ENCODE data around the gene IL10RB. TPM values are rescaled to one million over a fixed set of nuclear protein-coding genes. Genes with fewer than 3 reads are reported as not detected.

IL10RB gene
- total RNA-seq, 4 donors from 2014 or later: 17.5 to 27.3 (median 21.3) TPM

DNA sequence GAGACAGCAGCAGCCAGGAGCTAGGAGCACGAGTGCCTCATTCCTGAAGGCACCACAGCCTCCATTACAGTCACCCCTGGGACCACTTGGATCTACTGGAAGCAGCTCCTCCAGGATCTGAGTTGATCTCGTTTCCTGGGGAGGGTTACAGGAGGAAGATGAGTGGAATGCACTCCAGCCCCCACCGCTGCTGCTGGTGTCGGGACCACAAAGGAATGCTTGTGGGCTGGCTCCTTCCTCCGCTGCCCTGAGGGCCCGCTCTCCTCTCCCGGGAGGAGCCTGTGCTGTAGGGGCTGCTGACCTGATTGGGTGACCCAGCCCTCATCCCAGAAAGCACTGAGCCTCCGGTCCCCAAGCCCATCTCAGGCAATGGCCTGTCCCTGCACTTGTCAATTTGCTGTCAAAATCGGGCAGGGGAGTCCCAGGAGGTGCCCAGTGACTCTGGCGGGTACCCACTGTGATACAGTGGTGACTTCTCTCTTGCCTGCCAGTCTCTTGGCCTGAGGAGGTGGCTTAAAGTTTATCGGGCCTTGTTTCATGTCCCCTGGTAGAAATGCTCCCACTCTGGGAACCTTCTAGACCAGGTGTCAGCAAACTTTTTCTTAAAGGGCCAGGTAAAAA lies 23.1 kb downstream of the IL10RB start:
- Histone ChIP-seq H3K27ac (peak overlapping the region in 3 of 4 donors; percentile 12 to 54 (median 52)), H3K9me3 (no peaks in the 10 kb centered on the region), H3K4me1 (peaks cover 0 to 46% (median 15%) of the 10 kb centered on the region in 4 donors), H3K27me3 (no peaks in the 10 kb centered on the region), H3K4me3 (no peak overlapping the region), H3K36me3 (peaks cover 0 to 68% (median 7%) of the 10 kb centered on the region in 3 donors)
- DNase-seq (ENCODE audit: low spot score in 2 of 2): no peak
- WGBS, 2 donors: 41 to 49% methylated on average over 9 to 11 of the region's 11 CpGs
- TF ChIP-seq EP300 (IDR thresholded peaks at IDR 0.05): no peak
- TF ChIP-seq CTCF (IDR thresholded peaks at IDR 0.05): no peak
- TF ChIP-seq POLR2A (IDR thresholded peaks at IDR 0.05): no peak

GRCh38 chr21:33290441-33290840 lies 24.3 kb downstream of the IL10RB start:
- no peaks in the 10 kb centered on the region for H3K9me3 ChIP-seq
- TF ChIP-seq CTCF (IDR thresholded peaks at IDR 0.05) (no peak), POLR2A (IDR thresholded peaks at IDR 0.05) (no peak), EP300 (IDR thresholded peaks at IDR 0.05) (no peak)
- no peak for DNase-seq (ENCODE audit: low spot score in 2 of 2)
- no peak overlapping the region for H3K27ac ChIP-seq
- H3K4me1 ChIP-seq: peaks cover 0 to 41% (median 15%) of the 10 kb centered on the region in 4 donors
- H3K4me3 ChIP-seq: no peak overlapping the region
- H3K27me3 ChIP-seq: no peaks in the 10 kb centered on the region
- 83 to 92% methylated on average over 11 of the region's 11 CpGs for WGBS, 2 donors
- H3K36me3 ChIP-seq: peaks cover 0 to 67% (median 7%) of the 10 kb centered on the region in 3 donors

GRCh38 chr21:33291686-33292085 lies 25.5 kb downstream of the IL10RB start:
- no peak overlapping the region for H3K27ac ChIP-seq
- WGBS, 2 donors: 94 to 98% methylated on average over 7 to 8 of the region's 9 CpGs
- no peak overlapping the region for H3K4me3 ChIP-seq
- H3K9me3 ChIP-seq: no peaks in the 10 kb centered on the region
- no peak for TF ChIP-seq CTCF (IDR thresholded peaks at IDR 0.05)
- no peak for TF ChIP-seq EP300 (IDR thresholded peaks at IDR 0.05)
- TF ChIP-seq POLR2A (IDR thresholded peaks at IDR 0.05): no peak
- no peaks in the 10 kb centered on the region for H3K27me3 ChIP-seq
- H3K4me1 ChIP-seq: peaks cover 0 to 29% (median 9%) of the 10 kb centered on the region in 4 donors
- H3K36me3 ChIP-seq: peaks cover 2 to 68% (median 7%) of the 10 kb centered on the region in 3 donors
- DNase-seq (ENCODE audit: low spot score in 2 of 2): no peak

DNA sequence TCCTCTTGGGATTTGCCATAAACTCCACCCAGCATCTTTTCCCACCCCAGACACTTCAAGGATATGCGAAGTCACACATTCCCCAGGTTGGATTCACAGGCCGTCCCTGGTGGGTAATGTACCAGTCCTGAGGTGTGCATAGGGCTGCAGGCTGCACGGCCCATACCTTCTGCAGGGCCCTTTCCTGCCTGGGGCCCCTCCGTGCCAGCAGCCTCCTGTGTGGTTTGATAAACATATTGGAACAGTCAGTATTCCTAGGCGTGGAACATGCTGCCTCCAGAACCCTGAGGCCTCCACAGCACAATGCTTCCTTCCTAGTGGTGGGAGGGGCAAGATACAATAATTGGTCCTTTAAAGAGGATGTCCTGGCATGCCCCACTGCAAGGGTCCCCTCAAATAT lies 26.6 kb downstream of the IL10RB start:
- H3K27me3 ChIP-seq: no peaks in the 10 kb centered on the region
- H3K4me3 ChIP-seq: no peak overlapping the region
- H3K4me1 ChIP-seq: peaks cover 0 to 19% (median 5%) of the 10 kb centered on the region in 4 donors
- DNase-seq (ENCODE audit: low spot score in 2 of 2): no peak
- H3K9me3 ChIP-seq: no peaks in the 10 kb centered on the region
- WGBS, 2 donors: 69 to 84% methylated on average over 5 of the region's 5 CpGs
- TF ChIP-seq CTCF (IDR thresholded peaks at IDR 0.05) (no peak), EP300 (IDR thresholded peaks at IDR 0.05) (no peak), POLR2A (IDR thresholded peaks at IDR 0.05) (no peak)
- no peak overlapping the region for H3K27ac ChIP-seq
- peaks cover 2 to 78% (median 7%) of the 10 kb centered on the region in 3 donors for H3K36me3 ChIP-seq

- WGBS, 2 donors: 88 to 93% methylated on average over 2 to 7 of the region's 7 CpGs
- peaks cover 2 to 79% (median 7%) of the 10 kb centered on the region in 3 donors for H3K36me3 ChIP-seq
These were observed 27.0 kb downstream of the IL10RB start for GRCh38 chr21:33293136-33293535.

More at GRCh38 chr21:33293136-33293535, 27.0 kb downstream of the IL10RB start:
- DNase-seq (ENCODE audit: low spot score in 2 of 2): no peak
- H3K27me3 ChIP-seq: no peaks in the 10 kb centered on the region
- no peak for TF ChIP-seq CTCF (IDR thresholded peaks at IDR 0.05)
- TF ChIP-seq EP300 (IDR thresholded peaks at IDR 0.05): no peak
- no peak for TF ChIP-seq POLR2A (IDR thresholded peaks at IDR 0.05)
- H3K4me3 ChIP-seq: no peak overlapping the region
- H3K27ac ChIP-seq: no peak overlapping the region
- H3K4me1 ChIP-seq: peaks cover 0 to 14% (median 3%) of the 10 kb centered on the region in 4 donors
- H3K9me3 ChIP-seq: no peaks in the 10 kb centered on the region
